GM12865 (cell line): Measurements from ENCODE around the gene GNE.

Experiments used
- DNase-seq: peaks from one replicate; pipeline ENCODE4 v3.0.0; 2010; ENCODE audit warnings: low read depth
- H3K4me3 ChIP-seq: 2 replicates; pipeline ENCODE4 v1.5.1; 2011; ENCODE audit warnings: mild to moderate bottlenecking, low read depth, low read length, control low read depth
- CTCF ChIP-seq: IDR thresholded peaks from 2 replicates; pipeline ENCODE4 v1.5.1; 2011; ENCODE audit warnings: low read length, control low read depth, low read depth, inconsistent platforms; ENCODE audit not compliant: insufficient read depth; ENCODE audit errors: missing control alignments

The GNE gene

GRCh38 chr9:36268007-36268427 lies 9.8 kb upstream of the GNE start:
- DNase-seq = no peak
- no peak for TF ChIP-seq CTCF
- H3K4me3 ChIP-seq = no peak overlapping the region

GRCh38 chr9:36264896-36265295 lies 6.6 kb upstream of the GNE start:
- no peak for TF ChIP-seq CTCF
- H3K4me3 ChIP-seq = no peak overlapping the region
- no peak for DNase-seq

- TF ChIP-seq CTCF = no peak
- no peak overlapping the region for H3K4me3 ChIP-seq
- no peak for DNase-seq
These were observed 5.4 kb upstream of the GNE start for GRCh38 chr9:36263683-36264082.

- no peak for TF ChIP-seq CTCF
- DNase-seq = peak; percentile 6
- peak overlapping the region; percentile 75 for H3K4me3 ChIP-seq
These were observed 817 bp upstream of the GNE start for GRCh38 chr9:36258996-36259533.

- no peak for DNase-seq
- H3K4me3 ChIP-seq = no peak overlapping the region
- no peak for TF ChIP-seq CTCF
These were observed 6.8 kb downstream of the GNE start for GRCh38 chr9:36251428-36251827.

- TF ChIP-seq CTCF = no peak
- DNase-seq = no peak
- H3K4me3 ChIP-seq = no peak overlapping the region
These were observed 8.2 kb downstream of the GNE start for GRCh38 chr9:36250079-36250478.

GRCh38 chr9:36249189-36249588 lies 9.1 kb downstream of the GNE start:
- peak overlapping the region; percentile 13; the same call in 1 of the 2 replicates for H3K4me3 ChIP-seq
- peak; percentile 34 for DNase-seq
- no peak for TF ChIP-seq CTCF
